T follicular helper cell (primary cell): ENCODE data around the gene ZNF385C.

ENCODE experiments used
- DNase-seq: peaks from one replicate; pipeline ENCODE4 v3.0.0-alpha.2; 2020; ENCODE audit warnings: low read depth

Gene ZNF385C

DNA sequence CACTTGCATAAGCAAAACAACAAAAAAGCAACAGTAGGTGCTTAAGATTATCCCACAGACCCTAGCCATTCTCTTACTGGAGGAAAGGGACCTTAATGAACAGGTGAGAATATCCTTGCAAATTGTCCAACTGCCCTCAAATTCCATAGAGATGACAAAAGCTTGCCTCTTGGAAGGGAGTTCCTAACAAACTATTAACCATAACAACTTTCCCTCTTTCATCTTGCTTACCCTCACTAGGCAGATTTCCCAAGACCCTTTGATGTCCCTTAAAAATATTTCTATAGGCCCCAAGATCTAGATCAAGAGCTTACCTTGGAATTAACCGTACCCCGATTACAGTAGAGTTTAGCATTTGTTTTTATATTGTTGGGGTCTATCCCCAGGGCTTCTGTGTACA is 109.9 kb downstream of the ZNF385C start:
- DNase-seq, result no peak

DNA sequence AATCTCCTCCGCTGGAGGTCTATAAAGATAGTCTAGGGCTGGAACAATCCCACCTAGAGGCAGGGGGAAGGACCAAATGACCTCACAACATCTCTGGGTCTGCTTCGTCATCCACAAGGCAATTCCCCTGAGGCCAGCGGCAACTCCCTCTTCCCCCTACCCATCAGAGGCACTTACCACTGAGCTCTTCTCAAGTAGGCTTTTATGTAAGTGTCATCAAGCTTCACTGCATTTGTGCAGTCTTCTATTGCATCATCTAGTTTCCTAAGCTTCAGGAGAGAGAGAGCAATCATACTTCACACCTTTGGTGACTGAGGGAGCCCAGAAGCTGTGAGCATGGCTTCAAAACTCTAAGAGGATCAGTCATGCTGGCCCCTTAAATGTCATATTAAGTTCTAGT is 110.6 kb downstream of the ZNF385C start:
- no peak for DNase-seq

DNA sequence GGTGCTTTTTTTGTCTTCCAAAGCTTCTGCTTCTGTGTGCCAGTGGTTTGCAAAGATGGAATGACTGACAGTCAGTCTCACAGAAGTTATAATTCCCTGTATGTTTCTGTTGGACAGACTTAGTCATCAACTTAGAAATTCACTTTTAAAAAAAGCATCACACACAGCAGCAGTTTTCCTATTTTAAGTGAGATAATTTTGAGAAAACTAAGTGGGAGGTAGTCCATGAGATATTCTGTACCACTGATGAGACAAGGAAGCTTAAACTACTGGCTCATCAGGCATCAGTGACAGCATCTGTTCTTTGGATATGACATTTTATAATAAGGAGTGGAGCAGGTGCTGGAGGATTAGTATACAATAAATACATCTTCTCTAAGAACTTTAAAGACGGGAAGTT is 111.6 kb downstream of the ZNF385C start:
- DNase-seq, result no peak

DNA sequence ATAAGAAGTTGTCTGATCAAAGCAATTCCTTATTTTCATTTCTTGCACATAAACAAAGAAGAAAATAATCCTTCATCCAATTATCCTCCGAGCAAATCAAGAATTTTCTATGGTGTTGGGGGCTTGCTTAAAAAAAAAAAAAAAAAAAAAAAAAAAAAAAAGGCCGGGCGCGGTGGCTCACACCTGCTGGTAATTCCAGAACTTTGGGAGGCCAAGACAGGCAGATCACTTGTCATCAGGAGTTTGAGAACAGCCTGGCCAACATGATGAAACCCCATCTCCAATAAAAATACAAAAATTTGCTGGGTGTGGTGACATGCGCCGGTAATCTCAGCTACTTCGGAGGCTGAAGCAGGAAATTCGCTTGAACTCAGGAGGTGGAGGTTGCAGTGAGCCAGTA is 112.4 kb downstream of the ZNF385C start:
- no peak for DNase-seq

DNA sequence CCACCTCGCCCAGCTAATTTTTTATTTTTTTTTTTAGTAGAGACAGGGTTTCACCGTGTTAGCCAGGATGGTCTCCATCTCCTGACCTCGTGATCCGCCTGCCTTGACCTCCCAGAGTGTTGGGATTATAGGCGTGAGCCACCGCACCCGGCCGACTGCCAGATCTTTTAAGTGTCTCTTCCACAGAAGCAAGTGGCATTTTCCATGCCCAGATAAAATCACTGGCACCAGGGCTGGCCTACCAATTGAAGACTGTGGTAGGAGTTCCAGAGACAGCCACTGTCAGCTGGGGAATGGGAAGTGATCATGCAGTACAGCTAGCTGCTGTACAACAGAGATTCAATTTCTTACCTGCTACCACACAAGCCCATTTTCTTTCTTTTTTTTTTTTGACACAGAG is 113.8 kb downstream of the ZNF385C start:
- no peak for DNase-seq

DNA sequence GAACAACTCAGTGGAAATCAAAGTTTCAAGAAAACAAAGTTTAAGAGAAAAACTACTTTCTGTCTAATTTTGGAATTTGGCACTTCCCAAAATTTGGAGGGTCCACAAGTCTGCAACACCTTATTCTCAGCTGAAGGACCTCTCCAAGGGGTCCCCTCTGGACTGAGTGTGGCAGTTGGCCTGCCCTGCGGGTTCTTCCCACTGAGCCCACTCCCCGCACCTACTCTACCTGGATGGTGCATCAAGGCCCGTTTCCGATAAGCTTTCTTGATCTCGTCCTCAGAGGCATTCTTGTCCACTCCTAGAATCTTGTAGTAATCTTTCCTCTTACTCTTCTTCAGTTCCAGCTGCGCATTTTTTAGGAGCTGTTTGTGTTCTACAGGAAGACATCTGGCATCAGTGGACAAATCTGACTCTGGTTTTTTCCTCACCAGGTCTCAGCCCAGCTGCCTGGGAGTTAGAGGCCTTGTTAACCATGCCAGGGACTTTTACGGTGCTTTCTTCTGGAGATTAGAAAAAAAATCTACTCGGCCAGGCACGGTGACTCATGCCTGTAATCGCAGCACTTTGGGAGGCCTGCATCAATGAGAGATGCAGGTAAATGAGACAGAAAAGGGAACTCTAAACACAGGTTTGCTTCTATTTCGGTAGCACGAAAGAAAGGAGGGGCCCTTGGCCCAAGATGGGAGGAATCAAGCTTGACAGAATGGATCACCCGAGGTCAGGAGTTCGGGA is 116.1 kb downstream of the ZNF385C start:
- no peak for DNase-seq

DNA sequence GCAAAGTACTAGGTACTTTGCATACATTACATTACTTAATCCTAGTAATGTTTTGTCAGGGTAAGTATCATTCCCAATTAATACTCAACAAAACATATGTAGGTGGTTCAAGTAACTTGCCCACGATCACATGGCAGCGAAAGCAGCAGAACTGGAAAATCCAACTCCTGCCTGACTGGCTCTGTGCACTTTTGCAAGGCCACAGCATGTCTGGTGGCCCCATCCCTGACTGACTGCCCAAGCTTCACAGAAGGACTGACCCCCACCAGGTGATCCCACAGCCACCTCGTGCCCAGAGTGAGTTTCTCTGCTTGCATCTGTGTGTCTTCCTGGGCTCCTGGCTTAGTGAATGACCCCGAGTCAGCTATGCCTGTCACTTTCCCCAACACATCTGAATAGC is 120.3 kb downstream of the ZNF385C start:
- no peak for DNase-seq

DNA sequence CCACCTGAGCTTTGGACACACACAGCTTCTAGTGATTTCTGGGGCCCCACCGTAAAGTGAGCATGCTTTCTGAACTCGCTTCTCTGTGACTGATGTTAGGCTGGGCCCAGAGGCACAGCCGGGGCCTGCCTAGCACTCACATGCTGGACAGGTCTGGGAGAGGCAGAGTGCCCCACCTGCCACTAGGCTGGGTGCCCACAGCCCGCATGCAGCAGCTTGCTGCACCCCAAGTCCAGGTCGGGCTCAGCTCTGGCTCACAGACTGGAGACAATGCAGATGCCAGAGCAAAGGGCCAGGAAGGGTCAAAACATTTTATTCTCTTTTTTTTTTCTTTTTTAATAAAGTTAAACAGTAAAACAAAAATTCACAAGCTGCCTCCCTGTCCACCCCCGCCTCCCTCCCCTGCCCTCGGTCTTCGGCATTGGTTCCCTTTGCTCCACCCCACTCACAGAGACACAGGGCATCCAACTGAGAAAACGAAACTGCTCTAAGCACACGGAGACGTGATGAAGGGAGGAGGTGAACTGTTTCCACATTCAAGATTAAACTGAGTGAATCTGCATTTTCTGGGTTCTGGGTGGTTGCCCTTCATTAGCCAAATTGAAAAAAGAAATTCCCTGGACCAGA is 122.0 kb downstream of the ZNF385C start:
- no peak for DNase-seq
